ENCODE data around the gene TANGO2. TPM values are rescaled to one million over a fixed set of nuclear protein-coding genes. Genes with fewer than 3 reads are reported as not detected.

Gene TANGO2
- total and polyA plus RNA-seq, 4 donors, result 20.7 to 48.8 (median 34.1) TPM

GRCh38 chr22:20107471-20107901 lies 86.6 kb downstream of the TANGO2 start:
- Histone ChIP-seq H3K27me3 (ENCODE audit: control insufficient read depth in 3 of 3, insufficient read depth in 3 of 3, low read length in 2 of 3) (no peaks in the 10 kb centered on the region), H3K9me3 (ENCODE audit: control insufficient read depth in 4 of 4, insufficient read depth in 3 of 4, low read length in 3 of 4) (no peaks in the 10 kb centered on the region), H3K27ac (ENCODE audit: low read depth in 1 of 2, low read length in 1 of 2) (no peak overlapping the region), H3K4me3 (no peak overlapping the region), H3K9ac (ENCODE audit: insufficient read depth in 1 of 2, low read length in 2 of 2) (no peak overlapping the region), H3K4me1 (ENCODE audit: control insufficient read depth in 5 of 5, insufficient read depth in 5 of 5, low read length in 5 of 5) (no peaks in the 10 kb centered on the region), H3K36me3 (ENCODE audit: control insufficient read depth in 4 of 4, insufficient read depth in 4 of 4, low read length in 4 of 4) (peaks cover 7 to 73% (median 34%) of the 10 kb centered on the region in 4 donors)
- TF ChIP-seq, protein P1, sequence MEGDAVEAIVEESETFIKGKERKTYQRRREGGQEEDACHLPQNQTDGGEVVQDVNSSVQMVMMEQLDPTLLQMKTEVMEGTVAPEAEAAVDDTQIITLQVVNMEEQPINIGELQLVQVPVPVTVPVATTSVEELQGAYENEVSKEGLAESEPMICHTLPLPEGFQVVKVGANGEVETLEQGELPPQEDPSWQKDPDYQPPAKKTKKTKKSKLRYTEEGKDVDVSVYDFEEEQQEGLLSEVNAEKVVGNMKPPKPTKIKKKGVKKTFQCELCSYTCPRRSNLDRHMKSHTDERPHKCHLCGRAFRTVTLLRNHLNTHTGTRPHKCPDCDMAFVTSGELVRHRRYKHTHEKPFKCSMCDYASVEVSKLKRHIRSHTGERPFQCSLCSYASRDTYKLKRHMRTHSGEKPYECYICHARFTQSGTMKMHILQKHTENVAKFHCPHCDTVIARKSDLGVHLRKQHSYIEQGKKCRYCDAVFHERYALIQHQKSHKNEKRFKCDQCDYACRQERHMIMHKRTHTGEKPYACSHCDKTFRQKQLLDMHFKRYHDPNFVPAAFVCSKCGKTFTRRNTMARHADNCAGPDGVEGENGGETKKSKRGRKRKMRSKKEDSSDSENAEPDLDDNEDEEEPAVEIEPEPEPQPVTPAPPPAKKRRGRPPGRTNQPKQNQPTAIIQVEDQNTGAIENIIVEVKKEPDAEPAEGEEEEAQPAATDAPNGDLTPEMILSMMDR (IDR thresholded peaks at IDR 0.05; ENCODE audit: control extremely low read depth, extremely low read depth), result no peak
- 94 to 100% methylated on average over 7 of the region's 7 CpGs for WGBS, 2 donors
- DNase-seq, result no peak
- no peak for ATAC-seq (ENCODE audit: insufficient read depth, low FRiP score)

DNA sequence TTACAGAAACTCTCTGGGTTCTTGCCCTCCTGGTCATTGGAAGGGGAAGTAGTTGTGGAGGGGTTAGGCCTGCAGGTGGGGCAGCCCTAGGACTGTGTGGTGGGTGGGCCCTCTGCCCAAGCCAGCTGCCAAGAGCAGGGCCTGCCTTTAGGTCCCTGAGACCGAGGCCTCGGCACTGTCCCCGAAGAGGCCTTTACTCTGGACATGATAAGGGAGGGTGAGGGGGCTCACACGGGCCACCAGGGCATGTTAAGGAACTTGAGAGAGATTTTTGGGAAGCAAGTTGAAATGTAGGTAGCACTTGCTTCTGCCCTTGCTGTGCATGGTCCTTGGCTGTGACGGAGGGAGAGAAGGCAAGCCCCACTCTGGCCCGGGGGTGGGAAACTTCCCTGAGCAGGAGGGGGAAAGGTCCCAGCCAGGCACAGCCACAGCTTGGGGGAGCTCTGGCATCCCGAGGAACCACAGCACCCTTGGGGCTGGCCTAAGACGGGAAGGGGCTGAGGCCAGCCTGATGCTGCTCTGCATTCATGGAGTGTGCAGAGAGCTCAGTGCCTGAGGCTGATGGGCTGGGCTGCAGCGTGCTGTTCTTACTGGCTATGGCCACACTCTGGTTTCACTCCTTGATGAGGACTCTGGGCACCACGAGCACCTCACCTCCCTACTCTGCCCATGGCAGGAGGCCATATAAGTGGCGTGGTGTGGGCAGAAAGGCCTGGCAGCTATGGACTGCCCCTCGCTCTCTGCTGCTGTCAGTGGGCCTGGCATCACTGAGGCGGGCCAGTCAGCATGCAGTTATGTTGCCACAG lies 87.2 kb downstream of the TANGO2 start:
- H3K4me3 ChIP-seq, result no peak overlapping the region
- ATAC-seq (ENCODE audit: insufficient read depth, low FRiP score), result no peak
- H3K27ac ChIP-seq (ENCODE audit: low read depth in 1 of 2, low read length in 1 of 2), result no peak overlapping the region
- H3K9ac ChIP-seq (ENCODE audit: insufficient read depth in 1 of 2, low read length in 2 of 2), result no peak overlapping the region
- H3K4me1 ChIP-seq (ENCODE audit: control insufficient read depth in 5 of 5, insufficient read depth in 5 of 5, low read length in 5 of 5), result no peaks in the 10 kb centered on the region
- DNase-seq, result no peak
- H3K36me3 ChIP-seq (ENCODE audit: control insufficient read depth in 4 of 4, insufficient read depth in 4 of 4, low read length in 4 of 4), result peaks cover 7 to 80% (median 34%) of the 10 kb centered on the region in 4 donors
- H3K9me3 ChIP-seq (ENCODE audit: control insufficient read depth in 4 of 4, insufficient read depth in 3 of 4, low read length in 3 of 4), result no peaks in the 10 kb centered on the region
- WGBS, 2 donors, result 85 to 93% methylated on average over 13 of the region's 13 CpGs
- H3K27me3 ChIP-seq (ENCODE audit: control insufficient read depth in 3 of 3, insufficient read depth in 3 of 3, low read length in 2 of 3), result no peaks in the 10 kb centered on the region
- TF ChIP-seq, protein P1 (IDR thresholded peaks at IDR 0.05; ENCODE audit: control extremely low read depth, extremely low read depth), result no peak

- 90 to 97% methylated on average over 12 of the region's 12 CpGs for WGBS, 2 donors
- ATAC-seq (ENCODE audit: insufficient read depth, low FRiP score) (no peak), DNase-seq (no peak)
- TF ChIP-seq, protein P1 (IDR thresholded peaks at IDR 0.05; ENCODE audit: control extremely low read depth, extremely low read depth), result no peak
- Histone ChIP-seq H3K27ac (ENCODE audit: low read depth in 1 of 2, low read length in 1 of 2) (no peak overlapping the region), H3K27me3 (ENCODE audit: control insufficient read depth in 3 of 3, insufficient read depth in 3 of 3, low read length in 2 of 3) (no peaks in the 10 kb centered on the region), H3K9me3 (ENCODE audit: control insufficient read depth in 4 of 4, insufficient read depth in 3 of 4, low read length in 3 of 4) (no peaks in the 10 kb centered on the region), H3K4me3 (no peak overlapping the region), H3K9ac (ENCODE audit: insufficient read depth in 1 of 2, low read length in 2 of 2) (no peak overlapping the region), H3K4me1 (ENCODE audit: control insufficient read depth in 5 of 5, insufficient read depth in 5 of 5, low read length in 5 of 5) (no peaks in the 10 kb centered on the region), H3K36me3 (ENCODE audit: control insufficient read depth in 4 of 4, insufficient read depth in 4 of 4, low read length in 4 of 4) (peaks cover 7 to 86% (median 32%) of the 10 kb centered on the region in 4 donors)
Observed at GRCh38 chr22:20108757-20109230, 87.9 kb downstream of the TANGO2 start.
